ENCODE measurements around the gene CDH23.

CDH23 gene

DNA sequence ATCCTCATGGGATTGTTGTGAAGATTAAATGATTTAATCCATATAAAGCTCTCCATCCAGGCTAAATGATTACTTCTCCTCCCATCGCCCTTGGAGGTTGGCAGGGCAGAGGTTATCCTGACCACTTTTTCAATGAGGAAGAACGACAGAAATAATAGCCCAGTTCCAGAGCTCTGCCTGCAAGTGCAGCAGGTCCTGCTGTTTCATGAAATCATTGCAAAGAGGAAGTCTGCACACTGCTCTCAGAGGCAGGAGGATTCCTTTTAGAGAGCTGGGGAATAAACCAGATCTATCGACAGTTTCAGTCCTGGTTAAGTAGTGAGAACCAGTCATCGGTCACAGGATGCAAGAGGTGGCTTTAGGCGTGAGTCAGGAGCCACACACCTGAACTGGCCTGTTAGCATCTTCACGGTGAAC, 25.0 kb upstream of the CDH23 start:
- TF ChIP-seq, protein P1, sequence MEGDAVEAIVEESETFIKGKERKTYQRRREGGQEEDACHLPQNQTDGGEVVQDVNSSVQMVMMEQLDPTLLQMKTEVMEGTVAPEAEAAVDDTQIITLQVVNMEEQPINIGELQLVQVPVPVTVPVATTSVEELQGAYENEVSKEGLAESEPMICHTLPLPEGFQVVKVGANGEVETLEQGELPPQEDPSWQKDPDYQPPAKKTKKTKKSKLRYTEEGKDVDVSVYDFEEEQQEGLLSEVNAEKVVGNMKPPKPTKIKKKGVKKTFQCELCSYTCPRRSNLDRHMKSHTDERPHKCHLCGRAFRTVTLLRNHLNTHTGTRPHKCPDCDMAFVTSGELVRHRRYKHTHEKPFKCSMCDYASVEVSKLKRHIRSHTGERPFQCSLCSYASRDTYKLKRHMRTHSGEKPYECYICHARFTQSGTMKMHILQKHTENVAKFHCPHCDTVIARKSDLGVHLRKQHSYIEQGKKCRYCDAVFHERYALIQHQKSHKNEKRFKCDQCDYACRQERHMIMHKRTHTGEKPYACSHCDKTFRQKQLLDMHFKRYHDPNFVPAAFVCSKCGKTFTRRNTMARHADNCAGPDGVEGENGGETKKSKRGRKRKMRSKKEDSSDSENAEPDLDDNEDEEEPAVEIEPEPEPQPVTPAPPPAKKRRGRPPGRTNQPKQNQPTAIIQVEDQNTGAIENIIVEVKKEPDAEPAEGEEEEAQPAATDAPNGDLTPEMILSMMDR (IDR thresholded peaks at IDR 0.05): no peak

DNA sequence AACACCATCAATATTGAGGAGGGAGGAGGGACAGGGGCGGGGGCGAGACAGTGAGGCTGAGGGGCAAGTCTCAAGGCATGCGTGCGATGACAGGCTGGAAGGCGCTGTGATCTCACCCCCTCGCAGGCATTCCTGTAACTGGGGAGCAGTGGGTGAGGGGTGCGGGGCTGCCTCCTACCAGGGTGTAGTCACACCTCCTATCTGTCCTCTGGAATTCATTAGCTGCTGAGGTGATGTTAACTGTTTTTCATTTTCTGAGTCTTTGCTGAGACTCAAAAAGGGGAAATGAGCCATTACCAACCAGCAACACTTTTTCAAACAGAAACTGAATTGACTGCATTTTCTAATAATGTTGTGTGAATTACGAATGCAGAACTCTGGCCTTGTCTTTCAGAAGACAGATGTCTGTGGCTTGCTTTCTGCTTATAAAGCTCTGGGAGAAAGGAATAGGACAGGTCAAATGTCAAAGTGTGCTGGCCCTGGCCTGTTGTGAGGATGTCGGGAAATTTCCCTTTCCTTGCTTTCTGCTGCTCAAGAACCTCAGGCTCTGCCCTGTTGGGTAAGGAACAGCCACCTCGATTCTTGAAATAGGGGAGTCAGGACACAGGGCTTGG, 23.7 kb upstream of the CDH23 start:
- TF ChIP-seq, protein P1 (IDR thresholded peaks at IDR 0.05): no peak

GRCh38 chr10:71374481-71375233, 22.1 kb upstream of the CDH23 start:
- TF ChIP-seq, protein P1 (IDR thresholded peaks at IDR 0.05): no peak

GRCh38 chr10:71375952-71376351, 20.8 kb upstream of the CDH23 start:
- TF ChIP-seq, protein P1 (IDR thresholded peaks at IDR 0.05): no peak

- TF ChIP-seq, protein P1 (IDR thresholded peaks at IDR 0.05): no peak
Measured at GRCh38 chr10:71378336-71379117, 18.2 kb upstream of the CDH23 start.

GRCh38 chr10:71379118-71379766, 17.5 kb upstream of the CDH23 start:
- TF ChIP-seq, protein P1 (IDR thresholded peaks at IDR 0.05): no peak

DNA sequence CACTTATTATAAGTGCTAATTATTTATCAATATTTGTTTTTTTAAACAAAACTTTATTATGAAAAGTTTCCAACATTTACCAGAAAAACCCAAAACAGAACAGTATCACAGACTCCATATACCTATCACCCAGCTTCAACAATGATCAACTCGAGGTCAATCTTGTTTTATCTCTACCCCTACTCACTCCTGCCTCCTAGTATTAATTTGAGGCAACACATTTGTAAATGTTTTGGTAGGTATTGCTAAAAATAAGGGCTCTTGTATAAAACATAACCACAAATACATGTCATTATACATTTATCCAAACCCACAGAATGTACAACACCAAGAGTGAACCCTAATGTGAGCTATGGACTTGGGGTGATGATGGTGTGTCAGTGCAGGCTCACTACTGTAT, 15.9 kb upstream of the CDH23 start:
- TF ChIP-seq, protein P1 (IDR thresholded peaks at IDR 0.05): no peak

All from LNCAP (cell line).